A673 (cell line): ENCODE results near the gene FBRS. TPM values are rescaled to one million over a fixed set of nuclear protein-coding genes. Genes with fewer than 3 reads are reported as not detected.

Experiments
- BruUV-seq: library from RNA; stranded (reverse); fragments of 400-500 nt; replicated peaks from 2 replicates; lab custom pipeline; 2021; lab: Mats Ljungman, UMichigan
- CTCF ChIA-PET: fragments of 300-600 bp; sonication (Branson Sonifier 250); formaldehyde crosslinking; loops from one replicate; lab custom pipeline; 2022; ENCODE audit warnings: antibody characterized with exemption; lab: Charles Lee
- POLR2A ChIA-PET: fragments of 300-600 bp; sonication (Branson Sonifier 250); formaldehyde crosslinking; loops from one replicate; lab custom pipeline; 2022; ENCODE audit warnings: antibody characterized with exemption; ENCODE audit not compliant: low non-redundant PET; lab: Charles Lee
- DNase-seq: peaks from one replicate; pipeline ENCODE4 v3.0.0-alpha.2; 2015; ENCODE audit warnings: low spot score
- H3K27ac ChIP-seq: fragments of 200-600 bp; sonication (generic); 2 replicates; pipeline ENCODE4 v1.5.1; 2016; ENCODE audit warnings: mixed run types, low read depth, mild to moderate bottlenecking, mixed read lengths, antibody characterized with exemption, low read length; ENCODE audit not compliant: poor library complexity, severe bottlenecking
- H3K27me3 ChIP-seq: fragments of 200-600 bp; sonication (generic); replicated peaks from 2 replicates; pipeline ENCODE4 v1.6.1; 2017; ENCODE audit warnings: mixed run types, low read depth, mild to moderate bottlenecking, mixed read lengths, antibody characterized with exemption, low read length; ENCODE audit not compliant: insufficient read depth, poor library complexity
- H3K36me3 ChIP-seq: fragments of 200-600 bp; sonication (generic); 2 replicates; pipeline ENCODE4 v1.6.1; 2016; ENCODE audit warnings: mixed run types, mild to moderate bottlenecking, mixed read lengths, antibody characterized with exemption, low read length; ENCODE audit not compliant: insufficient read depth, poor library complexity, severe bottlenecking
- H3K4me1 ChIP-seq: fragments of 200-600 bp; sonication (generic); 2 replicates; pipeline ENCODE4 v1.6.1; 2017; ENCODE audit warnings: mixed run types, mild to moderate bottlenecking, mixed read lengths, antibody characterized with exemption, low read length; ENCODE audit not compliant: insufficient read depth, poor library complexity, severe bottlenecking
- H3K4me3 ChIP-seq: fragments of 200-600 bp; sonication (generic); 2 replicates; pipeline ENCODE4 v1.5.1; 2016; ENCODE audit warnings: low read depth, mixed run types, mild to moderate bottlenecking, mixed read lengths, low read length; ENCODE audit not compliant: poor library complexity, severe bottlenecking
- H3K9me3 ChIP-seq: fragments of 200-600 bp; sonication (generic); 2 replicates; pipeline ENCODE4 v1.6.1; 2016; ENCODE audit warnings: mixed run types, low read depth, mild to moderate bottlenecking, mixed read lengths, antibody characterized with exemption, low read length; ENCODE audit not compliant: poor library complexity, severe bottlenecking
- CTCF ChIP-seq: fragments of 300-800, 200-600 bp; sonication (generic); conservative IDR thresholded peaks from 2 replicates; pipeline ENCODE4 v1.5.1; 2017; ENCODE audit warnings: low read depth, mild to moderate bottlenecking, antibody characterized with exemption, low read length, moderate library complexity, mixed read lengths
- EZH2 ChIP-seq: fragments of 200-600 bp; sonication (generic); IDR thresholded peaks from 2 replicates; pipeline ENCODE4 v1.6.1; 2017; ENCODE audit warnings: borderline replicate concordance, low read depth, mild to moderate bottlenecking, mixed read lengths, antibody characterized with exemption, low read length; ENCODE audit not compliant: poor library complexity, severe bottlenecking
- intact Hi-C: fragments of 100-400 bp; cut with micrococcal nuclease; formaldehyde crosslinking; loops from one replicate; pipeline ENCODE4 v1.10.0; 2022; ENCODE audit not compliant: unreplicated experiment
- total RNA-seq: library from RNA; stranded (reverse); gene quantifications from 2 replicates; pipeline ENCODE4 v1.2.3, GENCODE V29; 2021

Gene FBRS
- total RNA-seq, 1 experiment from 2014 or later: 79.9 TPM

- TF ChIP-seq CTCF (no peak), EZH2 (no peak)
- ChIA-PET CTCF (no interaction called here), POLR2A (no interaction called here)
- Histone ChIP-seq H3K36me3 (peaks cover 92% of the 10 kb centered on the region), H3K27me3 (no peaks in the 10 kb centered on the region), H3K4me1 (no peaks in the 10 kb centered on the region), H3K4me3 (no peak overlapping the region), H3K27ac (no peak overlapping the region), H3K9me3 (no peaks in the 10 kb centered on the region)
- BruUV-seq: no TSS peak
- DNase-seq: no peak
- intact Hi-C loops: no loop called here
Measured at GRCh38 chr16:30720086-30720485, 61.9 kb downstream of the FBRS start.

Other genes with a start within 250 kb of the FBRS start
- gene DCTPP1, start 228.4 kb upstream of the FBRS start, total RNA-seq: 92.5 and 111 TPM in 2 replicates
- 54.2 and 55.2 TPM in 2 replicates for gene SEPHS2, start 212.6 kb upstream of the FBRS start, total RNA-seq
- not detected in 2 replicates for gene ITGAL, start 185.7 kb upstream of the FBRS start, total RNA-seq
- gene ZNF768, start 131.9 kb upstream of the FBRS start, total RNA-seq: 32.7 and 39.5 TPM in 2 replicates
- gene ZNF747, start 123.6 kb upstream of the FBRS start, total RNA-seq: 10.6 and 12.7 TPM in 2 replicates
- 15.2 and 17.7 TPM in 2 replicates for gene ZNF764, start 100.1 kb upstream of the FBRS start, total RNA-seq
- gene ZNF688, start 86.7 kb upstream of the FBRS start, total RNA-seq: 8.5 and 9.1 TPM in 2 replicates
- 21.4 and 23.2 TPM in 2 replicates for gene ZNF785, start 72.7 kb upstream of the FBRS start, total RNA-seq
- 18.1 and 21.1 TPM in 2 replicates for gene ZNF689, start 48.0 kb upstream of the FBRS start, total RNA-seq
- 35.7 and 44.6 TPM in 2 replicates for gene PRR14, start 7.5 kb upstream of the FBRS start, total RNA-seq
- gene SRCAP, start 40.7 kb downstream of the FBRS start, total RNA-seq: 86.2 and 104 TPM in 2 replicates
- 35.3 and 37.8 TPM in 2 replicates for gene PHKG2, start 90.0 kb downstream of the FBRS start, total RNA-seq
- 11.7 and 14.1 TPM in 2 replicates for gene CFAP119, start 103.6 kb downstream of the FBRS start, total RNA-seq
- 132 and 145 TPM in 2 replicates for gene RNF40, start 103.9 kb downstream of the FBRS start, total RNA-seq
- 25.3 and 26.9 TPM in 2 replicates for gene ZNF629, start 128.8 kb downstream of the FBRS start, total RNA-seq
- 28.2 and 34.7 TPM in 2 replicates for gene BCL7C, start 235.6 kb downstream of the FBRS start, total RNA-seq
- gene CTF1, start 238.2 kb downstream of the FBRS start, total RNA-seq: 1.4 and 1.6 TPM in 2 replicates